GM12891 (cell line): ENCODE results near the gene HEATR9.

Experiments used
- DNase-seq: peaks from one replicate; pipeline ENCODE4 v3.0.0; 2011; ENCODE audit warnings: low spot score; ENCODE audit not compliant: insufficient read length
- FAIRE-seq: peaks from 2 replicates; lab custom pipeline; 2011; peaks lifted over from hg19 to GRCh38; lab: Jason Lieb, UNC
- PAX5 ChIP-seq: IDR thresholded peaks from 2 replicates; pipeline ENCODE4 v1.6.1; 2011; ENCODE audit warnings: low read length, moderate library complexity, mild to moderate bottlenecking; ENCODE audit not compliant: insufficient read depth, severe bottlenecking
- POLR2A ChIP-seq: IDR thresholded peaks from 2 replicates; pipeline ENCODE4 v1.6.1; 2011; ENCODE audit warnings: low read depth, low read length, control low read depth
- POLR2AphosphoS5 ChIP-seq: IDR thresholded peaks from 2 replicates; pipeline ENCODE4 v1.6.1; 2011; ENCODE audit warnings: low read depth, low read length, control low read depth
- POU2F2 ChIP-seq: IDR thresholded peaks from 2 replicates; pipeline ENCODE4 v1.6.1; 2011; ENCODE audit warnings: low read depth, mild to moderate bottlenecking, control low read depth, low read length, moderate library complexity
- SPI1 ChIP-seq: IDR thresholded peaks from 2 replicates; pipeline ENCODE4 v1.6.1; 2011; ENCODE audit warnings: low read depth, low read length, control low read depth
- TAF1 ChIP-seq: IDR thresholded peaks from 2 replicates; pipeline ENCODE4 v1.6.1; 2011; ENCODE audit warnings: low read depth, low read length, control low read depth

HEATR9 gene

GRCh38 chr17:35878361-35878760 lies 9.7 kb upstream of the HEATR9 start:
- DNase-seq (no peak), FAIRE-seq (no peak)
- no peak for TF ChIP-seq POU2F2
- TF ChIP-seq PAX5, result no peak
- no peak for TF ChIP-seq SPI1
- no peak for TF ChIP-seq POLR2AphosphoS5
- no peak for TF ChIP-seq TAF1
- TF ChIP-seq POLR2A, result no peak

GRCh38 chr17:35877345-35878029 lies 8.8 kb upstream of the HEATR9 start:
- DNase-seq, result no peak
- FAIRE-seq, result no peak
- no peak for TF ChIP-seq POLR2A
- TF ChIP-seq TAF1, result no peak
- no peak for TF ChIP-seq POU2F2
- no peak for TF ChIP-seq SPI1
- TF ChIP-seq PAX5, result no peak
- no peak for TF ChIP-seq POLR2AphosphoS5

GRCh38 chr17:35876534-35876933 lies 7.8 kb upstream of the HEATR9 start:
- DNase-seq (no peak), FAIRE-seq (no peak)
- TF ChIP-seq POLR2A (no peak), SPI1 (no peak), POU2F2 (no peak), PAX5 (no peak), TAF1 (no peak), POLR2AphosphoS5 (no peak)

- DNase-seq (no peak), FAIRE-seq (no peak)
- TF ChIP-seq POU2F2 (no peak), SPI1 (peak; percentile 67; the same call in 1 of the 2 replicates)
Measured at GRCh38 chr17:35875800-35876139, 7.1 kb upstream of the HEATR9 start.

- no peak for DNase-seq
- no peak for FAIRE-seq
- TF ChIP-seq TAF1 (no peak), POU2F2 (no peak)
Measured at GRCh38 chr17:35875072-35875799, 6.5 kb upstream of the HEATR9 start.

- FAIRE-seq (no peak), DNase-seq (no peak)
- TF ChIP-seq TAF1 (no peak), POU2F2 (no peak), SPI1 (no peak), POLR2A (no peak), POLR2AphosphoS5 (no peak), PAX5 (no peak)
Measured at GRCh38 chr17:35872196-35872980, 3.7 kb upstream of the HEATR9 start.

GRCh38 chr17:35870906-35871819 lies 2.5 kb upstream of the HEATR9 start:
- no peak for FAIRE-seq
- no peak for TF ChIP-seq POLR2AphosphoS5
- 0 out of 2 replicates have a peak, but pooled peaks have one; percentile 8 for TF ChIP-seq SPI1
- no peak for DNase-seq

GRCh38 chr17:35867574-35867973 lies 1.1 kb downstream of the HEATR9 start:
- DNase-seq (no peak), FAIRE-seq (no peak)
- TF ChIP-seq PAX5 (no peak), TAF1 (no peak), POU2F2 (no peak), POLR2A (no peak), POLR2AphosphoS5 (no peak)

- TF ChIP-seq POLR2A (no peak), PAX5 (no peak), POLR2AphosphoS5 (no peak)
- DNase-seq (no peak), FAIRE-seq (no peak)
Measured at GRCh38 chr17:35866341-35866950, 2.2 kb downstream of the HEATR9 start.
